B cell (primary cell): Measurements from ENCODE around the gene RAB12. TPM values are rescaled to one million over a fixed set of nuclear protein-coding genes. Genes with fewer than 3 reads are reported as not detected.

Experiments used
- ATAC-seq: fragments of 200-7000 bp; cut with Tn5 transposase; one replicate; pipeline ENCODE4 v1.10.0; 2021; ENCODE audit warnings: low read depth, mild to moderate bottlenecking, moderate number of reproducible peaks, moderate library complexity
- CTCF ChIA-PET: fragments of 350-600 bp; sonication (Branson Sonifier 250); formaldehyde crosslinking; loops from one replicate; lab custom pipeline; 2021; ENCODE audit warnings: antibody characterized with exemption, inconsistent platforms; lab: Charles Lee
- POLR2A ChIA-PET: fragments of 350-600 bp; sonication (Branson Sonifier 250); formaldehyde crosslinking; loops from one replicate; lab custom pipeline; 2021; ENCODE audit warnings: antibody characterized with exemption; lab: Charles Lee
- DNase-seq: peaks from one replicate; pipeline ENCODE4 v3.0.0; 2013
- H2AFZ ChIP-seq: 2 replicates; pipeline ENCODE4 v1.6.1; 2012; ENCODE audit warnings: mild to moderate bottlenecking, low read depth, low read length; ENCODE audit not compliant: insufficient read depth, poor library complexity, severe bottlenecking
- H3K27ac ChIP-seq, 2 donors: 1 replicate in 1 of 2; 2 replicates in 1 of 2; pipeline ENCODE4 v1.5.1; 2012 to 2013; ENCODE audit warnings: low read length in 2 of 2, mild to moderate bottlenecking in 2 of 2, moderate library complexity in 1 of 2
- H3K27me3 ChIP-seq, 4 experiments: fragments of 200-600 bp in 1 of 4; sonication (generic) in 1 of 4; replicated peaks in 1 of 4; 1 replicate in 2 of 4; 2 replicates in 2 of 4; pipeline versions ENCODE4 v1.6.1 to v1.7.0; 2013 to 2016; ENCODE audit warnings: low read length in 3 of 4, mild to moderate bottlenecking in 2 of 4, mixed read lengths in 1 of 4, moderate library complexity in 1 of 4; ENCODE audit not compliant: insufficient read depth in 4 of 4, control insufficient read depth in 3 of 4; ENCODE audit errors: control extremely low read depth in 1 of 4
- H3K36me3 ChIP-seq, 2 experiments: replicated peaks in 1 of 2; 1 replicate in 1 of 2; 2 replicates in 1 of 2; pipeline versions ENCODE4 v1.6.1 to v1.7.1; 2013; ENCODE audit warnings: low read length in 1 of 2; ENCODE audit not compliant: insufficient read depth in 2 of 2, control insufficient read depth in 1 of 2; ENCODE audit errors: control extremely low read depth in 1 of 2, extremely low read depth in 1 of 2
- H3K4me1 ChIP-seq, 2 donors: fragments of 200-600 bp in 1 of 2; sonication (generic) in 1 of 2; 1 replicate in 1 of 2; 2 replicates in 1 of 2; pipeline versions ENCODE4 v1.5.1 to v1.6.1; 2013 to 2017; ENCODE audit warnings: low read length in 2 of 2; ENCODE audit not compliant: control insufficient read depth in 2 of 2, insufficient read depth in 2 of 2
- H3K4me2 ChIP-seq: replicated peaks from 2 replicates; pipeline ENCODE3; 2012; ENCODE audit warnings: mild to moderate bottlenecking, low read depth, low read length; ENCODE audit not compliant: poor library complexity, severe bottlenecking
- H3K4me3 ChIP-seq, 5 experiments: fragments of 200-600 bp in 1 of 5; sonication (generic) in 1 of 5; 1 replicate in 3 of 5; 2 replicates in 2 of 5; pipeline versions ENCODE4 v1.5.1 to v1.7.0; 2011 to 2016; ENCODE audit warnings: low read length in 4 of 5, mild to moderate bottlenecking in 4 of 5, low read depth in 2 of 5, control low read depth in 1 of 5, moderate library complexity in 1 of 5; ENCODE audit not compliant: insufficient read depth in 1 of 5; ENCODE audit errors: control extremely low read depth in 1 of 5, extremely low read depth in 1 of 5
- H3K79me2 ChIP-seq: fragments of 200-600 bp; sonication (generic); one replicate; pipeline ENCODE4 v1.6.0; 2016; ENCODE audit warnings: low read length; ENCODE audit not compliant: control insufficient read depth, insufficient read depth
- H3K9ac ChIP-seq: fragments of 200-600 bp; sonication (generic); 2 replicates; pipeline ENCODE4 v1.6.1; 2017; ENCODE audit warnings: mild to moderate bottlenecking, low read length, moderate library complexity
- H3K9me3 ChIP-seq, 3 donors: one replicate each; pipeline versions ENCODE4 v1.6.1 to v1.7.1; 2013; ENCODE audit warnings: low read length in 2 of 3; ENCODE audit not compliant: control insufficient read depth in 2 of 3, insufficient read depth in 1 of 3; ENCODE audit errors: control extremely low read depth in 1 of 3
- H4K20me1 ChIP-seq: 2 replicates; pipeline ENCODE4 v1.6.0; 2012; ENCODE audit warnings: mild to moderate bottlenecking, low read length; ENCODE audit not compliant: insufficient read depth, control insufficient read depth, poor library complexity, severe bottlenecking
- H3K27ac Mint-ChIP-seq: one replicate; pipeline ENCODE4 v1.8.0; 2021; ENCODE audit warnings: mixed read lengths
- H3K27me3 Mint-ChIP-seq: one replicate; pipeline ENCODE4 v1.8.0; 2021; ENCODE audit warnings: mixed read lengths
- H3K4me1 Mint-ChIP-seq: one replicate; pipeline ENCODE4 v1.8.0; 2021; ENCODE audit warnings: mixed read lengths
- H3K4me3 Mint-ChIP-seq: one replicate; pipeline ENCODE4 v1.8.0; 2021; ENCODE audit warnings: mixed read lengths
- H3K9me3 Mint-ChIP-seq: one replicate; pipeline ENCODE4 v1.8.0; 2022; ENCODE audit warnings: mixed read lengths; ENCODE audit not compliant: insufficient read depth
- CTCF ChIP-seq: fragments of 200-600 bp; IDR thresholded peaks from one replicate; pipeline ENCODE4 v1.8.0; 2022; ENCODE audit warnings: antibody characterized with exemption, mild to moderate bottlenecking
- EZH2 ChIP-seq: IDR thresholded peaks from 2 replicates; pipeline ENCODE4 v1.6.1; 2012; ENCODE audit warnings: borderline replicate concordance, low read depth, mild to moderate bottlenecking, moderate library complexity, low read length; ENCODE audit not compliant: insufficient read depth, poor library complexity, severe bottlenecking
- WGBS: methylation state at CpG from one replicate; pipeline ENCODE4 v1.1.5; 2013; ENCODE audit warnings: missing lambda C conversion rate; ENCODE audit not compliant: insufficient coverage; 5-methylcytosine and 5-hydroxymethylcytosine counted together
- intact Hi-C: fragments of 100-400 bp; cut with micrococcal nuclease; formaldehyde crosslinking; loops from one replicate; pipeline ENCODE4 v1.10.0; 2022
- polyA plus RNA-seq: library from polyadenylated mRNA; depleted of rRNA; stranded (reverse); fragments of >200 nt; gene quantifications from 2 replicates; pipeline ENCODE4 v1.2.3, GENCODE V29; 2012
- total RNA-seq, 2 donors: library from RNA; stranded (reverse); fragments of 120-200 nt in 1 of 2; gene quantifications; 1 replicate in 1 of 2; 2 replicates in 1 of 2; pipeline versions ENCODE4 v1.2.3 to v1.2.4, GENCODE V29; 2013 to 2022

The RAB12 gene
- total and polyA plus RNA-seq, 2 donors (not counting 1 experiment from before 2014, with no cell fraction given), result 12.8 to 38.7 TPM

GRCh38 chr18:8602040-8602439, 7.2 kb upstream of the RAB12 start:
- Histone ChIP-seq H3K4me2 (peak overlapping the region; percentile 55), H4K20me1 (no peaks in the 10 kb centered on the region), H2AFZ (peak overlapping the region; percentile 17), H3K27me3 (no peaks in the 10 kb centered on the region), H3K36me3 (no peaks in the 10 kb centered on the region), H3K4me1 (peaks cover 41 to 44% of the 10 kb centered on the region in 2 donors), H3K4me3 (no peak overlapping the region), H3K27ac (peak overlapping the region in 1 of 2 donors; percentile 66), H3K9me3 (no peaks in the 10 kb centered on the region), H3K9ac (peak overlapping the region; percentile 24), H3K79me2 (no peaks in the 10 kb centered on the region)
- TF ChIP-seq EZH2 (no peak), CTCF (no peak)
- ChIA-PET POLR2A (interaction anchor here (1.1 to 1.9 kb wide), 2 partner anchors 8 to 95 kb away, joined by 3 to 4 read pairs; no protein-coding TSS in a partner anchor), CTCF (interaction anchor here (0.5 to 1.5 kb wide), 2 partner anchors 124 to 963 kb away, joined by 3 to 8 read pairs; no protein-coding TSS in a partner anchor)
- WGBS, result 78% methylated on average over 4 of the region's 4 CpGs
- ATAC-seq (peak; percentile 11), DNase-seq (no peak)
- intact Hi-C loops, result loop anchor here (5.0 to 10.0 kb wide), 6 partner anchors 95 to 1923 kb away; partner anchors contain the start of genes NAPG, PPP4R1 and VAPA
- Mint-ChIP-seq H3K27me3 (no peaks in the 10 kb centered on the region), H3K4me3 (peak overlapping the region; percentile 85), H3K27ac (peak overlapping the region; percentile 97), H3K4me1 (peaks cover 55% of the 10 kb centered on the region), H3K9me3 (no peaks in the 10 kb centered on the region)

GRCh38 chr18:8602557-8602956, 6.7 kb upstream of the RAB12 start:
- no peak overlapping the region for H3K4me3 ChIP-seq
- ATAC-seq, result no peak
- no peak for TF ChIP-seq EZH2
- TF ChIP-seq CTCF, result no peak
- ChIA-PET POLR2A (no interaction called here), CTCF (interaction anchor here (0.5 to 2.6 kb wide), 2 partner anchors 124 to 963 kb away, joined by 3 to 16 read pairs; no protein-coding TSS in a partner anchor)
- H3K27me3 Mint-ChIP-seq, result no peaks in the 10 kb centered on the region
- H3K4me1 ChIP-seq, result peaks cover 46 to 49% of the 10 kb centered on the region in 2 donors
- H3K27ac ChIP-seq, result peak overlapping the region in 1 of 2 donors; percentile 12
- no peaks in the 10 kb centered on the region for H3K79me2 ChIP-seq
- DNase-seq, result no peak
- H3K4me1 Mint-ChIP-seq, result peaks cover 59% of the 10 kb centered on the region
- no peak overlapping the region for H3K9ac ChIP-seq
- no peaks in the 10 kb centered on the region for H3K36me3 ChIP-seq
- H2AFZ ChIP-seq, result peak overlapping the region; percentile 4
- H3K4me2 ChIP-seq, result no peak overlapping the region
- H3K9me3 Mint-ChIP-seq, result no peaks in the 10 kb centered on the region
- no peaks in the 10 kb centered on the region for H3K9me3 ChIP-seq
- intact Hi-C loops, result loop anchor here (5.0 to 10.0 kb wide), 6 partner anchors 95 to 1922 kb away; partner anchors contain the start of genes NAPG, PPP4R1 and VAPA
- H4K20me1 ChIP-seq, result no peaks in the 10 kb centered on the region
- no CpG with 5 or more reads among the region's 2 CpGs for WGBS
- H3K27ac Mint-ChIP-seq, result peak overlapping the region; percentile 97
- H3K4me3 Mint-ChIP-seq, result peak overlapping the region; percentile 71
- no peaks in the 10 kb centered on the region for H3K27me3 ChIP-seq
